Bronchial epithelial cell (primary cell): ENCODE measurements around the gene ANKRD44. TPM values are rescaled to one million over a fixed set of nuclear protein-coding genes. Genes with fewer than 3 reads are reported as not detected.

Source experiments
- DNase-seq: peaks from one replicate; pipeline ENCODE4 v3.0.0-alpha.2; 2010; ENCODE audit warnings: low read depth
- FAIRE-seq: peaks from 2 replicates; lab custom pipeline; 2011; peaks lifted over from hg19 to GRCh38; lab: Jason Lieb, UNC
- H3K27me3 ChIP-seq: 2 replicates; pipeline ENCODE4 v1.5.1; 2011; ENCODE audit warnings: low read length; ENCODE audit not compliant: control insufficient read depth, insufficient read depth
- H3K36me3 ChIP-seq: 2 replicates; pipeline ENCODE4 v1.5.1; 2011; ENCODE audit warnings: low read length; ENCODE audit not compliant: control insufficient read depth, insufficient read depth
- H3K4me3 ChIP-seq: 2 replicates; pipeline ENCODE4 v1.5.1; 2011; ENCODE audit warnings: mild to moderate bottlenecking, low read depth, low read length, control low read depth
- total RNA-seq: library from RNA; depleted of rRNA; stranded (reverse); fragments of >200 nt; gene quantifications from 2 replicates; pipeline ENCODE4 v1.2.1, GENCODE V29; 2014
- TF ChIP-seq, protein P1 (sequence below): IDR thresholded peaks from 2 replicates; pipeline ENCODE4 v1.5.1; 2011; ENCODE audit warnings: mild to moderate bottlenecking, moderate library complexity, low read length, control low read depth, inconsistent platforms; ENCODE audit not compliant: insufficient read depth, severe bottlenecking

ANKRD44 gene
- total RNA-seq, 1 donor from 2014 or later = 0.26 TPM

DNA sequence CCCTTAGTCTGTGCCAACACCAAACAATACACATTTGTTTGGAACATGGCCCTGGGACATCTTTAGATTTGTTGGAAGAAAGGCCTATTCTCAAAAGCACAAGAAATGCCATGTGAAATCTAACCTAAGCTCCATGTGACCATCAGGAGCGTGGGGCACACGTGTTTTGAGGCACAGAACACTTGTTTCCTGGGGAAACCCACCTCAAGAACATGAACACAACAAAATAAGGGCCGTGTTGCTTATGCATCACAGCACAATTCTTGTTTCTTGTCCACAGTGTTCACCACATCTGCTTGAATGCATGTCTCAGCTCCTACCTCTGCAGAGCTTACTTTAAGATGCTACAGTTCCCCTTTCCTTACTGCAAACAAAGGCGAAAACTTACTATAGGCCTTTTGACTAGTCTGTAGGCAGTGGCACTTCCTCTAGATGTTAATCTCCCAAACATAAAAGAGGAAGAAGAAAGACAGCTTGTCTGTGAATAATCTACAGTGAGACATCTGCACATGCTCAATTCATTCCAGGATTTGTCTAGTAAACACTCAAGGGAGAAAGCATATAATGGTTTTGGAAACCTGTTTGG, 165.0 kb downstream of the ANKRD44 start:
- Histone ChIP-seq H3K36me3 (no peaks in the 10 kb centered on the region), H3K4me3 (no peak overlapping the region), H3K27me3 (no peaks in the 10 kb centered on the region)
- TF ChIP-seq, protein P1, sequence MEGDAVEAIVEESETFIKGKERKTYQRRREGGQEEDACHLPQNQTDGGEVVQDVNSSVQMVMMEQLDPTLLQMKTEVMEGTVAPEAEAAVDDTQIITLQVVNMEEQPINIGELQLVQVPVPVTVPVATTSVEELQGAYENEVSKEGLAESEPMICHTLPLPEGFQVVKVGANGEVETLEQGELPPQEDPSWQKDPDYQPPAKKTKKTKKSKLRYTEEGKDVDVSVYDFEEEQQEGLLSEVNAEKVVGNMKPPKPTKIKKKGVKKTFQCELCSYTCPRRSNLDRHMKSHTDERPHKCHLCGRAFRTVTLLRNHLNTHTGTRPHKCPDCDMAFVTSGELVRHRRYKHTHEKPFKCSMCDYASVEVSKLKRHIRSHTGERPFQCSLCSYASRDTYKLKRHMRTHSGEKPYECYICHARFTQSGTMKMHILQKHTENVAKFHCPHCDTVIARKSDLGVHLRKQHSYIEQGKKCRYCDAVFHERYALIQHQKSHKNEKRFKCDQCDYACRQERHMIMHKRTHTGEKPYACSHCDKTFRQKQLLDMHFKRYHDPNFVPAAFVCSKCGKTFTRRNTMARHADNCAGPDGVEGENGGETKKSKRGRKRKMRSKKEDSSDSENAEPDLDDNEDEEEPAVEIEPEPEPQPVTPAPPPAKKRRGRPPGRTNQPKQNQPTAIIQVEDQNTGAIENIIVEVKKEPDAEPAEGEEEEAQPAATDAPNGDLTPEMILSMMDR = no peak
- FAIRE-seq = no peak
- peak; percentile 29 for DNase-seq

DNA sequence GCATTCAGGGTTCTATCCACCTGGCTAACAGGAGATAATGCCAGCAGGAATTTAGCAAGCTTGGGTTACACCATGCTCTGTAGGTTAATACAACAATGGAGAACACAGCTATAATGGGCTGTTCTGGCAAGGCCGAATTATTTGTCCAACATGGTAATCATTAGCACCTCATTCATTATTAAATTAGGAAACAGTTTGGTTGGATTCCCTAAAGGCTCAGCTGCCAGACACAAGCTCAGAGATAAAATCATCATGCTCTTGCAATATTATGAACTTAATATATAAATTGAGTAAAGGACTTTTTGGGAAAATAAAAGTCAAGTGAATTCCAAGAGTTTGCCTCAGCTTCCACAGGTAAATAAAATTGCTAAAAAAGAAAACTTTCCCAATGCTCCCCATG, 166.4 kb downstream of the ANKRD44 start:
- no peak overlapping the region for H3K4me3 ChIP-seq
- H3K36me3 ChIP-seq = no peaks in the 10 kb centered on the region
- FAIRE-seq (no peak), DNase-seq (no peak)
- no peaks in the 10 kb centered on the region for H3K27me3 ChIP-seq
- TF ChIP-seq, protein P1 = no peak

DNA sequence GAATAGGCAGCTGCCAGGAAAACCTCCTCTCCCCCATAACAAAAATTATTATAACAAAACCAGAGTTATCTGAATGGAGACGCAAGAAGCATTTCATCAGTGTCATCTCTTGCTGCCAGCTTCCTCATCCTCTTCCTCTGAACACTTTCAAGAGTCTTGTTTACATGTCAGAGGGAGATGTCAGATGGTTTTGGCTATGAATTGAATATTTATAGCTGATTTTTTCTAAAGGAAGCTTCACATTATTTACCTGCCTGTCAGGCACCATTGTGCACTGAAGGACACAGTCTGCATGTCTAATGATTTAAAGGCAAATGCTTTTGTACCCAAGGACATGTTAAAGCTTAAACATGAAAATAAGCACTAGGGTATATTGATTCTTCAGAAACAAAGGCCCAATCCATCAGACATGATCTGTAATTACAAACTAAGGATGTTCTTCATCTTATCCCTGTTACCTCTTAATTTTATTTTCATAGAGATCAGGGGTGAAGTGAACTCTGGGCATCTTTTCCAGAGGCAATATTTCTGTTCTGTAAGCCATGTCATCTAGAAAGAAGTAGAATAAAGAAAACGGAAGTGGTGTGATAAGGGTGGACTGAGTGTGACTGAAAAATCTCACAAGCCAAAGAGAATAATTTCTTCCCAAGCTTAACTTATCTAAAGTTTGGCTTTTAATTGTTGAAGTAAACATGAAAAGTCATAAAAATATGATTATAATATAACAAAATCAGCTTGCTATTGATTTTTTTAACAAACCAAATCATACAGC, 168.7 kb downstream of the ANKRD44 start:
- Histone ChIP-seq H3K36me3 (no peaks in the 10 kb centered on the region), H3K4me3 (no peak overlapping the region), H3K27me3 (no peaks in the 10 kb centered on the region)
- no peak for DNase-seq
- TF ChIP-seq, protein P1 = no peak
- FAIRE-seq = no peak

DNA sequence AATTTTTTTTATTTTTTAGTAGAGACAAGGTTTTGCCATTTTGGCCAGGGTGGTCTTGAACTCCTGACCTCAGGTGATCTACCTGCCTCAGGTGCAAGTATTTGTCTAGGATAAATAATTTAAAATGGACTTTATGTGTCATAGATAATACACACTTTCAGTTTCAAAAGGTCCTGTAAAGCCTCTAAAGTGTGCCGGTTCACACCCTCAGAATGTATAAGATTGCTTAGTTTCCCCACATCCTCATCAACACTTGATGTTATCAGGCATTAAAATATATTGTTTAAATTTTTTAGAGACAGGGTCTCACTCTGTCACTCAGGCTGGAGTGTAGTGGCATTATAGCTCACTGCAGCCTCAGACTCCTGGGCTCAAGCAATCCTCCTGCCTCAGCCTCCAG, 170.5 kb downstream of the ANKRD44 start:
- TF ChIP-seq, protein P1 = no peak
- DNase-seq = no peak
- no peak for FAIRE-seq

DNA sequence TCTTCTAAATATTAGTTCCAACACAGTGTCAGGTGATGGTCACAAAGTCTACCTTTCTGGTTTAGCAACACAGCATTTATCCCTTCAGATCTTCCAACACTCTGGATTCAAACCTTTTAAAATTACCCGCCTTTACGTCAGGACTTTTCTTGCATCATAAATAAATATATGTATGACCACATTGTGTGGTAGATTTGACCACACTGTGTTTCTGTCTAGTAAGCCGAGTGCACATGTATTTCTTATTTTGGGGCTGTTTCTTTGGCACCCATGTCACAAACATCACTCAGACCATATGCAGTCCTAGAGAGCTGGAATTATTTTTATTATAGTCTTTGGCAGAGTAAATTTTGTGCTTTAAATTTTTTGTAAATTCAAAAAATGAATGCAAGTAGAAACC, 172.1 kb downstream of the ANKRD44 start:
- H3K4me3 ChIP-seq = no peak overlapping the region
- TF ChIP-seq, protein P1 = no peak
- FAIRE-seq (no peak), DNase-seq (no peak)
- no peaks in the 10 kb centered on the region for H3K27me3 ChIP-seq
- no peaks in the 10 kb centered on the region for H3K36me3 ChIP-seq

More for the DNA sequence above, 170.5 kb downstream of the ANKRD44 start:
- no peaks in the 10 kb centered on the region for H3K36me3 ChIP-seq
- H3K4me3 ChIP-seq = no peak overlapping the region
- H3K27me3 ChIP-seq = no peaks in the 10 kb centered on the region
